HG02759 (cell line): ENCODE results near the gene RELB.

ENCODE experiments used
- ATAC-seq: cut with Tn5 transposase; IDR thresholded peaks from one replicate; pipeline ENCODE4 v1.9.1; 2021; ENCODE audit warnings: mild to moderate bottlenecking, moderate library complexity; ENCODE audit not compliant: unreplicated experiment

Gene RELB

GRCh38 chr19:45057444-45057843, 56.2 kb downstream of the RELB start:
- no peak for ATAC-seq

GRCh38 chr19:45058622-45059159, 57.4 kb downstream of the RELB start:
- ATAC-seq = no peak

- peak; percentile 61 for ATAC-seq
Observed at GRCh38 chr19:45059258-45059965, 58.1 kb downstream of the RELB start.

- ATAC-seq = no peak
Observed at GRCh38 chr19:45061965-45062364, 60.7 kb downstream of the RELB start.

- ATAC-seq = no peak
Observed at GRCh38 chr19:45063851-45064801, 62.9 kb downstream of the RELB start.

- ATAC-seq = no peak
Observed at GRCh38 chr19:45066921-45067661, 65.8 kb downstream of the RELB start.

- no peak for ATAC-seq
Observed at GRCh38 chr19:45068041-45068440, 66.8 kb downstream of the RELB start.

- ATAC-seq = no peak
Observed at GRCh38 chr19:45069056-45069455, 67.8 kb downstream of the RELB start.

- ATAC-seq = no peak
Observed at GRCh38 chr19:45070214-45070613, 69.0 kb downstream of the RELB start.

GRCh38 chr19:45070861-45071544, 69.7 kb downstream of the RELB start:
- ATAC-seq = no peak

- ATAC-seq = no peak
Observed at GRCh38 chr19:45071545-45071938, 70.3 kb downstream of the RELB start.

- ATAC-seq = no peak
Observed at GRCh38 chr19:45071969-45072790, 70.9 kb downstream of the RELB start.

- no peak for ATAC-seq
Observed at GRCh38 chr19:45074744-45075300, 73.6 kb downstream of the RELB start.

GRCh38 chr19:45075301-45076028, 74.2 kb downstream of the RELB start:
- peak; percentile 66 for ATAC-seq

- peak; percentile 52 for ATAC-seq
Observed at GRCh38 chr19:45076029-45076850, 75.0 kb downstream of the RELB start, which contains the start of gene ZNF296. Gene ZNF296, minus strand, starts transcription at chr19:45076478. Its CDS starts 105 bp downstream, at chr19:45076373.

GRCh38 chr19:45076851-45077730, 75.8 kb downstream of the RELB start:
- no peak for ATAC-seq
